Breast epithelium (tissue), 4 donors: ENCODE results near the gene MPO. TPM values are rescaled to one million over a fixed set of nuclear protein-coding genes. Genes with fewer than 3 reads are reported as not detected.

Experiments
- DNase-seq, 2 donors: peaks; one replicate each; pipeline ENCODE4 v3.0.0-alpha.2; 2019; ENCODE audit warnings: low spot score in 2 of 2
- H3K27ac ChIP-seq, 2 donors: fragments of 200-600 bp; sonication (generic) in 1 of 2; one replicate each; pipeline ENCODE4 v1.5.1; 2016 to 2019; ENCODE audit warnings: mild to moderate bottlenecking in 1 of 2
- H3K27me3 ChIP-seq, 2 donors: fragments of 200-600 bp; sonication (generic) in 1 of 2; one replicate each; pipeline versions ENCODE4 v1.5.1 to v1.6.0; 2017 to 2019; ENCODE audit warnings: control low read depth in 1 of 2, mild to moderate bottlenecking in 1 of 2
- H3K36me3 ChIP-seq: fragments of 200-600 bp; one replicate; pipeline ENCODE4 v1.5.1; 2019
- H3K4me1 ChIP-seq, 2 donors: fragments of 200-600 bp; sonication (generic); one replicate each; pipeline ENCODE4 v1.5.1; 2016 to 2019; ENCODE audit warnings: control low read depth in 1 of 2
- H3K4me3 ChIP-seq, 3 donors: fragments of 200-600 bp; sonication (generic); 1 replicate in 2 of 3; 2 replicates in 1 of 3; pipeline ENCODE4 v1.5.1; 2016 to 2019; ENCODE audit warnings: mild to moderate bottlenecking in 3 of 3, moderate library complexity in 2 of 3
- H3K9me3 ChIP-seq, 2 donors: fragments of 200-600 bp; sonication (generic) in 1 of 2; one replicate each; pipeline ENCODE4 v1.5.1; 2016 to 2019; ENCODE audit warnings: control low read depth in 1 of 2
- CTCF ChIP-seq, 3 donors: fragments of 450-650 bp; IDR thresholded peaks; one replicate each; pipeline ENCODE4 v1.5.1; 2016 to 2017; ENCODE audit warnings: antibody characterized with exemption in 3 of 3, mild to moderate bottlenecking in 3 of 3, moderate library complexity in 3 of 3
- POLR2A ChIP-seq: fragments of 450-650 bp; IDR thresholded peaks from one replicate; pipeline ENCODE4 v1.6.1; 2016; ENCODE audit warnings: antibody characterized with exemption, mild to moderate bottlenecking, moderate library complexity
- POLR2AphosphoS5 ChIP-seq, 3 donors: sonication (generic); formaldehyde crosslinking; IDR thresholded peaks; one replicate each; pipeline ENCODE4 v1.6.1; 2017; ENCODE audit warnings: antibody characterized with exemption in 3 of 3
- intact Hi-C: fragments of 100-400 bp; cut with DNase I; formaldehyde crosslinking; loops from one replicate; pipeline ENCODE4 v1.15.1; 2023; ENCODE audit warnings: low total_unique reads
- total RNA-seq, 3 donors: library from RNA; depleted of rRNA; stranded (reverse); fragments of >200 nt; gene quantifications; one replicate each; pipeline ENCODE4 v1.1.0, GENCODE V29; 2016

MPO gene
- total RNA-seq, 3 donors from 2014 or later = 0.16 TPM; not detected in 2

GRCh38 chr17:58283674-58284612, 3.2 kb upstream of the MPO start:
- intact Hi-C loops = no loop called here
- DNase-seq = peak in 1 of 2 donors; percentile 7
- Histone ChIP-seq H3K27me3 (peaks cover 0 to 15% of the 10 kb centered on the region in 2 donors), H3K4me1 (peaks cover 0 to 3% of the 10 kb centered on the region in 2 donors), H3K36me3 (no peaks in the 10 kb centered on the region), H3K9me3 (no peaks in the 10 kb centered on the region), H3K27ac (no peak overlapping the region), H3K4me3 (no peak overlapping the region)
- TF ChIP-seq CTCF (IDR thresholded peaks at IDR 0.05) = no peak
- TF ChIP-seq POLR2AphosphoS5 (IDR thresholded peaks at IDR 0.05) = no peak
- TF ChIP-seq POLR2A = no peak

GRCh38 chr17:58282442-58282841, 1.7 kb upstream of the MPO start:
- Histone ChIP-seq H3K4me3 (no peak overlapping the region), H3K9me3 (no peaks in the 10 kb centered on the region), H3K4me1 (peaks cover 0 to 6% of the 10 kb centered on the region in 2 donors), H3K36me3 (no peaks in the 10 kb centered on the region), H3K27ac (no peak overlapping the region), H3K27me3 (peaks cover 0 to 10% of the 10 kb centered on the region in 2 donors)
- DNase-seq = no peak
- no peak for TF ChIP-seq POLR2AphosphoS5 (IDR thresholded peaks at IDR 0.05)
- TF ChIP-seq CTCF (IDR thresholded peaks at IDR 0.05) = no peak
- TF ChIP-seq POLR2A = no peak
- intact Hi-C loops = no loop called here

GRCh38 chr17:58281511-58282011, 826 bp upstream of the MPO start:
- Histone ChIP-seq H3K4me1 (peaks cover 0 to 6% of the 10 kb centered on the region in 2 donors), H3K27ac (no peak overlapping the region), H3K9me3 (no peaks in the 10 kb centered on the region), H3K27me3 (peaks cover 0 to 10% of the 10 kb centered on the region in 2 donors), H3K36me3 (no peaks in the 10 kb centered on the region), H3K4me3 (no peak overlapping the region)
- intact Hi-C loops = no loop called here
- DNase-seq = no peak
- TF ChIP-seq CTCF (IDR thresholded peaks at IDR 0.05) (no peak), POLR2A (no peak), POLR2AphosphoS5 (IDR thresholded peaks at IDR 0.05) (no peak)

- no peak for TF ChIP-seq CTCF (IDR thresholded peaks at IDR 0.05)
- TF ChIP-seq POLR2A = no peak
- no peak for TF ChIP-seq POLR2AphosphoS5 (IDR thresholded peaks at IDR 0.05)
- no peaks in the 10 kb centered on the region for H3K9me3 ChIP-seq
- no peaks in the 10 kb centered on the region for H3K36me3 ChIP-seq
- peaks cover 0 to 10% of the 10 kb centered on the region in 2 donors for H3K27me3 ChIP-seq
- peak overlapping the region in 2 of 3 donors; percentile 40 to 64 for H3K4me3 ChIP-seq
- H3K4me1 ChIP-seq = peaks cover 0 to 6% of the 10 kb centered on the region in 2 donors
- DNase-seq = no peak
- intact Hi-C loops = no loop called here
- H3K27ac ChIP-seq = no peak overlapping the region
Measured at GRCh38 chr17:58279736-58280479, 827 bp downstream of the MPO start.
